Stimulated activated CD8-positive, alpha-beta memory T cell treated with anti-CD3 and anti-CD28 coated beads, Interleukin-7, amount 100 ng/mL, for 4 hours (primary cell): ENCODE results near the gene ABCA4.

ENCODE experiments used
- DNase-seq, 2 donors: peaks; one replicate each; pipeline ENCODE4 v3.0.0-alpha.2; 2020; ENCODE audit warnings: low read depth in 2 of 2

ABCA4 gene

GRCh38 chr1:94122201-94122970, 1.4 kb upstream of the ABCA4 start:
- no peak for DNase-seq

DNA sequence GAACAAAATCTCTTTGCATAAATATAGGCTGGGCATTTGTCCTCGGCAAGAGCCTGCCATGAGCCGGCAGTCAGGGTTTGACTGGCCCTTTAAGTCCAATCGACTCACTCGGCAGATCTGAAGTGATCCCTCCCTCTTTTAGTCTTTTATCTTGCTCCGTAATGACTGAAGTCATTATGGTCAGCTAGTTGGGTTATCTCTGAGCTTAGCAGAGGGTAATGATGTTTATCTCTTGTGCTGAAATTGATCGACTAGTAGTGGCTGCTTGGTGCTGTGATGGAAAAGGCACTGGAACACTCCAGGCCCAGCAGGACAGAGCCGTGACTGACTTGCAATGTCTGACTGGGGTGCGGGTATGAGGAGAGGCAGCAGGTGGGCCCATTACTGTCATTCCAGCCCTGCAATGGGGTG, 468 bp upstream of the ABCA4 start:
- DNase-seq: no peak

- DNase-seq: no peak
These were observed 412 bp downstream of the ABCA4 start for GRCh38 chr1:94120570-94120901.

DNA sequence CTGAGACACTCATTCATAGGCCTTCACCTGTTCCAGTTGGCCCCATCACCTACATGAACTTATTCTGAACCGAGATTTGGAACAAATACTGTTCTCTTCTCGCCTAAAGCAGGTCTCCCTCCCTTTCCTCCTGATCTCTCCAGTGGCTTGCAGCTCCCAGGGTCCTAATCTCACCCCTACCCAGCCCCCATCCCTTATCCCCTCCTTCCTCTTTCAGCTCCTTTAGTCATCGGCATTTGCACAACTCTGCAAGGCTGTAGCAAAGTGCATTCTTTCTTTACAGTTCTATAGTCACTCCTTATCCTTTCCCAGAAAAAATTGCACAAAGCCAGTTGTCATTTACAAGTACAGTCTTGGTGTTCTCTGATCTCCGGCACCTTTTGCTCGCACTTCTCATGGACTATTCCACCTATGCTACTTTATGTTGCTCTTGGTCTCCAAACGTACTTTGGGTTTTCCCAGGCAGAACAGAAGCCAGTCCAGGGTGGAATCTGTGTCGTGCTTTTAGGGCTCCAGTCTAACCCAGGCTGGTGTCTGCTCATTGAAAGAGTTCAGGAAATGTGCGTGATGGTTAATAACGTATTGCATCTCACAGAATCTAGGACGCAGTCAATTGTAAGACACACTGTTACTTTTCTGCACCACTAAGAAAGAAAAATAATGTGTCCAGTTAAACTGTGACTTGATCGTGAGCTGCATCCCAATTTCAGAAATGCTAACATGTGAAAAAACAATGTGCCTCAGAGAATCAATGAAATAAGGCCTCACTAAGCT, 965 bp downstream of the ABCA4 start:
- DNase-seq: no peak

- no peak for DNase-seq
These were observed 1.6 kb downstream of the ABCA4 start for GRCh38 chr1:94119306-94119705.

GRCh38 chr1:94118471-94118870, 2.5 kb downstream of the ABCA4 start:
- DNase-seq: no peak

GRCh38 chr1:94118013-94118412, 2.9 kb downstream of the ABCA4 start:
- no peak for DNase-seq

- DNase-seq: no peak
These were observed 3.6 kb downstream of the ABCA4 start for GRCh38 chr1:94117259-94117851.

DNA sequence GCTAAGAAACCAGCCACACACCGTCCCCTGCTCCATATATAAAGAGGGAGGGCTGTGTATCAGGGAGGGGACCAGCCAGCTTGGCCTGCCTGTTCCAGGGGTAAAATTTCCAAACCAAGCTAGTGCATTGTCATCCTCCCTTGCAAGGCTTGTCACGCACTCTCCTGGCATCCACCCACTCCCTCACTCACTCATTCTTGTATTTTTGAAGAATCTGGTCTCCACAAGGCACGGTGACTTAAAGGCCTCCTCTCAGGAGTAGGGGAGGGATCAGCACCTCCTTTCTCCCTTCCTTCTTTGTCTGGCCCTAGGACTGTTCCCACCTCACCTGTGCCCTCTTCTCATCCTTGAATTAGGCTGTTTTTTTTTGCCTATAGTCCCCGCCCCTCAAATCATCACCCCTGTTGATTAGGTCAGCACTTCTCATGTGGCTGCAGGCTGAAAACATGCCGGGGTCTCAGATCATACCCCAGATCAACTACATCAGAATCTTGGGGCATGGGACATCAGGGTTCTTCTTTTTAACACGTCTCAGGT, 5.0 kb downstream of the ABCA4 start:
- DNase-seq: no peak

DNA sequence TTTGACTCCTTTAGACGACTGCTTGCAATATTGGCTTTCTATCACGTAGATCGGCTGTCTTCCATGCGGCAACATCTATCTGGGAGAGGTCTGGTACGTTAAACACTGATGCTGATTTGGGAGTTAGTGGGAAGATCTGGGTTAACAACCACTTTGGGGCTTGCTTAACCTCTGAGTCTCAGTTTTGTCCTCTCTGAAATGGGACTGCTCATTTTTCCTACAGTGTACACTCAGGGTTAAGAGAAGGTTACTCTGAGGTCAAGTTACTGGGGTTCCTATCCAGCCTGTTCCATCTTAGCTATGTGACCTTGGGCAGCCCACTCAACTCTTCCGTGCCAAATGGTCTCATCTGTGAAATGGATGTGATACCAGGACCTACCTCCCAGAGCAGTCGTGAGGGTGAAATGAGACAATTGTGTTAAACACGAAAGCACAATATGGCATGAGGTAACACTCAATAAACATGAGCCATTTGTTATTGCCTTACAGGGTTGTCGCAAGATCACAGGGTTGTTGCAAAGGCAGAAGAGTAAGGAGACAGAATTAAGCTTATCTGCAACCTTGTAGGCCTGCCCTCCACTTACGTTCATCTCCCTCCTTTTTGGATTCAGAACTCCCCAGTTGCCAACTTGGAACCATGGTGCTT, 5.6 kb downstream of the ABCA4 start:
- no peak for DNase-seq

GRCh38 chr1:94113589-94114226, 7.2 kb downstream of the ABCA4 start:
- DNase-seq: no peak

GRCh38 chr1:94111879-94112278, 9.1 kb downstream of the ABCA4 start:
- no peak for DNase-seq

GRCh38 chr1:94110946-94111740, 9.8 kb downstream of the ABCA4 start:
- no peak for DNase-seq

DNA sequence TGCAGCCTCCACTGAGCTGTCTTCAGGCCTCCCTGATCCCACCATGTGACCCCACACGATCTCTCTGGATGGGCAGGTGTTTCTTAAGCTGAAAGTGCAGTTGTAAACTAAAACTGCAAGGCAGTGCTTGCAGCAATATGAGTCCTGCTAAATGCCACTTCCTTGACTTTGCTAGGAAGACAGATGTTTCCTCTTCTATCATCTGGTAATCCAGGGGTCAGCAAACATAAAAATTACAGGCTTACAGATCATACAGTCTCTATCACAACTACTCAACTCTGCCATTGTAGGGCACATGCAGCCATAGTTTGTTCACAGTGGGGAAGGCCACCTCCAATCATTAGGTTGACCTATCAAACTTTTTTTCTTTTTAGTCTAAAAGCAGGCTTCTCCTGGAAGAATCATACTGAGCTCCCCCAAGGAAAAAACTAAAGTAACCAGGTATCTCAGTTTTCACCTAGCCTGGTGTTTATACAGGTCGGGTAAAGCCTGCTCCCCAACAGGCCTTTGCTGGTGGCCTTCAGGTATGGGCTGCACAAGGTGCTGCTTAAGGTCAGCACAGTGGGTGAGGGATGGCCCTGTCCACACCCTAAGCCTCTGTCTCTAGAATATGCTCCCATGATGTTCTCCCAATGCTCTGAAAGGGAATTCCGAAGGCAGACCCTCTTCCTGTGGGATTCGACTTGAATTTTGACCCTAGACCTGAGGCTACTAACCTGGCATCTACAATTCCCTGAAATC, 10.8 kb downstream of the ABCA4 start:
- no peak for DNase-seq

GRCh38 chr1:94109478-94109877, 11.5 kb downstream of the ABCA4 start:
- DNase-seq: no peak

DNA sequence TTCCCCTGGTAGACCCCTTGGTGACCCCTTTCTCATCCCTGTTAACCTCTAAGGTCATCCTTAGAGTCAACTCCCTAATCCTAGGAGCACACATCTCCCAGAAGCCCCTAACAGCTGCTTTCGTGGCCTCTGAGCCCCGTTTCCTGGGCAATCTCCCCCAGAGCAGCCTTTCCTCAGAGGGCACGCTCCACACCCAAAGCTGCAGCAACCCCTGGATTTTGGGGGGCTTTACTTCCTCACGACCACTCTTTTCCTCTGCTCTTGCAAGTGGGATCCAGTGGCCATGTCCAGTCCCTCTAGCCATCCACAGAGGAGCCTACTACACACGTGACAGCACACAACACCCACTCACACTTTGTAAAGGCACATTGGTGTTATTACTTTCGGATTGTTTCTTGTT, 13.8 kb downstream of the ABCA4 start:
- DNase-seq: no peak

DNA sequence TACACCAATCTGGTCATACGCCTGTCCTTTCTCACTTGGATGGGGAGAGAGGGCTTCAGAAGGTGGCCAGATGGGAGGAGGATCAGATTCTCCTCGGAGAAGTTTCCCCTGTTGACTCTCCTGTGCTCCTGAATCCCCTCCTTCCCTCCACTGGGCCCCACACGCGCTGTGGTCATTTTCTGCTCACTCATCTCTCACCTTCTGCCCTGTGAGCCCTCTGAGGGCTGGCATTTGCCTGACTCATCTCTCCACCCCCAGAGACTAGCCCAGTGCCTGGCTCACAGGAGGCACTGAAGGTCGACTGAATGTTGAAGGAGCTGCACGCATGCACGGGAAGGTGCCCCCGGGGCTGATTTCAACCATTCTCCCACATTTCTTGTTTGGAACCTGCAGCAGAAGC, 14.2 kb downstream of the ABCA4 start:
- DNase-seq: no peak

DNA sequence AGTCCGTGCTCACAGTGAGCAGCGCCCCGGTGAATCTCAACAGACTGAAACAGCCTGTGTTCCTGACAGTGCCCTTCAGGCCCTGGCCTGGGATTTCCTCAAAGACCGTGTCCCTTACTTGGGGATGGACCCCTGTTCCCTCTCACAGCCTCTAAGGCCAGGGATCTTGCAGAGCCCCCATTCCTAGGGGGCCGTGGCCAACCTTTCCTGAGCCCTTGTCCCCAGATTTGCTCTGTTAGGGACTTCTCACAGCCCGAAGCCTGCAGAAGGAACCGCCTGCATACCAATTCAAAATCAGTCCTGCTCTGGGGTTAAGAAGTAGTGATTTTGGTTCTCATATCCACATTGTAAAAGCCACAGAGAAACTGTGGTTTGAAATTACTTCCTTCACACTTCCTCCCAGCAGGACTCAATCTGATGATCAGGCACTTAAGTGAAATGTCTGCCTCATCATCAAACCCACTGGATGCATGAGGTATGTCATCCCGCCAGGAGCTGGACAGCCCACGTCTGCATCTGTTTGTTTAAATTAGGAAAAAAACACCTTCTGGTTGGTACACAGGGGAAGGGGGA, 14.9 kb downstream of the ABCA4 start:
- no peak for DNase-seq

- no peak for DNase-seq
These were observed 15.4 kb downstream of the ABCA4 start for GRCh38 chr1:94105581-94105952.
